Fibroblast of villous mesenchyme (primary cell): ENCODE data around the gene PRPSAP2. TPM values are rescaled to one million over a fixed set of nuclear protein-coding genes. Genes with fewer than 3 reads are reported as not detected.
"Not testable (repeated sequence)": the region's sequence is repeated elsewhere in the genome, so short reads cannot be mapped to it uniquely, and the experiment has no call there.

Experiments
- DNase-seq: peaks from one replicate; pipeline ENCODE4 v3.0.0-alpha.2; 2010; ENCODE audit warnings: low read depth
- H3K4me3 ChIP-seq: 2 replicates; pipeline ENCODE4 v1.5.1; 2011; ENCODE audit warnings: low read depth, mild to moderate bottlenecking, low read length
- total RNA-seq: library from RNA; depleted of rRNA; stranded (reverse); fragments of >200 nt; gene quantifications from 2 replicates; pipeline ENCODE4 v1.2.3, GENCODE V29; 2012
- TF ChIP-seq, protein P1 (sequence below): IDR thresholded peaks from 2 replicates; pipeline ENCODE4 v1.5.1; 2012; ENCODE audit warnings: low read depth, mild to moderate bottlenecking, low read length; ENCODE audit not compliant: insufficient read depth

Gene PRPSAP2
- total RNA-seq, 1 donor = 51.4 TPM

DNA sequence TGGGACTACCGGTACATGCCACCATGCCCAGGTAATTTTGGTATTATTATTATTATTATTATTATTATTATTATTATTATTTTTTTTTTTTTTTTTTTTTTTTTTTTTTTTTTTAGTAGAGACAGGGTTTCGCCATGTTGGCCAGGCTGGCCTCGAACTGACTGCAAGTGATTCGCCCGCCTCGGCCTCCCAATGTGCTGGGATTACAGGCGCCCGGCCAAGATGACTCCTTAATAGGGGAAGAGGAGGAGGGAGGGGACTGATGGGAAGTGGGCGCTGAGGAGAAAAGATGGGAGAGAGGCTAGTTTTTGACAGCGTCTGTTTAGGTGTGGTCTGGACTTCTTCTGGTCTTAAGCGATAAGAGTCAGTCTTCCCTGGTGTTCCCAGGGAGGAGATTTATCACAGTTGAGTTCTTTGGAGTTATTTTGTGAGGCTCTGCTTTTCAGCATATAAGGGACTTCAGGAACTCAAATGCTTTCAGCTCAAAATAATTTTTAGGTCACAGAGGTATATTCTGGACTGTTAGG is 59.6 kb downstream of the PRPSAP2 start:
- TF ChIP-seq, protein P1, sequence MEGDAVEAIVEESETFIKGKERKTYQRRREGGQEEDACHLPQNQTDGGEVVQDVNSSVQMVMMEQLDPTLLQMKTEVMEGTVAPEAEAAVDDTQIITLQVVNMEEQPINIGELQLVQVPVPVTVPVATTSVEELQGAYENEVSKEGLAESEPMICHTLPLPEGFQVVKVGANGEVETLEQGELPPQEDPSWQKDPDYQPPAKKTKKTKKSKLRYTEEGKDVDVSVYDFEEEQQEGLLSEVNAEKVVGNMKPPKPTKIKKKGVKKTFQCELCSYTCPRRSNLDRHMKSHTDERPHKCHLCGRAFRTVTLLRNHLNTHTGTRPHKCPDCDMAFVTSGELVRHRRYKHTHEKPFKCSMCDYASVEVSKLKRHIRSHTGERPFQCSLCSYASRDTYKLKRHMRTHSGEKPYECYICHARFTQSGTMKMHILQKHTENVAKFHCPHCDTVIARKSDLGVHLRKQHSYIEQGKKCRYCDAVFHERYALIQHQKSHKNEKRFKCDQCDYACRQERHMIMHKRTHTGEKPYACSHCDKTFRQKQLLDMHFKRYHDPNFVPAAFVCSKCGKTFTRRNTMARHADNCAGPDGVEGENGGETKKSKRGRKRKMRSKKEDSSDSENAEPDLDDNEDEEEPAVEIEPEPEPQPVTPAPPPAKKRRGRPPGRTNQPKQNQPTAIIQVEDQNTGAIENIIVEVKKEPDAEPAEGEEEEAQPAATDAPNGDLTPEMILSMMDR = no peak
- H3K4me3 ChIP-seq = no peak overlapping the region
- DNase-seq = no peak

DNA sequence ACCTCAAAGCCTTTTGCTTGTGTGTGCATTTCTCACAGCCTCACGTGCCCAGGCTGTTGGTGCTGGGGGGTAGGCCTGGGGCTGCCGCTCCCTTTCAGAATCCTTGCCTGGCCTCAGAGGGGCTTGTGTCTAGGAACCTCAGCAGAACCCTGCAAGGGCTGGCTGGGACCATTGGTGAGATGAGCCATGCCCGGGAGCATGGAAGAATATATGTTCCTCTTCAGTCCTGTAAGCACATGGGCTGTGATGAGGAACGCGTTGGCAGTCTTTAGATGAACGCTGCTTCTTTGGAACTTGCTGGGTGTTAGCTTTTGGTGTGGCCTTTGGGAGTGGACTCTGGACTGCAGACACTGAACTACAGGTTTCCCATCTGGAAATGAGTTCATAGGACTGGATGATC is 62.0 kb downstream of the PRPSAP2 start:
- DNase-seq = no peak
- H3K4me3 ChIP-seq = no peak overlapping the region
- TF ChIP-seq, protein P1 = no peak

DNA sequence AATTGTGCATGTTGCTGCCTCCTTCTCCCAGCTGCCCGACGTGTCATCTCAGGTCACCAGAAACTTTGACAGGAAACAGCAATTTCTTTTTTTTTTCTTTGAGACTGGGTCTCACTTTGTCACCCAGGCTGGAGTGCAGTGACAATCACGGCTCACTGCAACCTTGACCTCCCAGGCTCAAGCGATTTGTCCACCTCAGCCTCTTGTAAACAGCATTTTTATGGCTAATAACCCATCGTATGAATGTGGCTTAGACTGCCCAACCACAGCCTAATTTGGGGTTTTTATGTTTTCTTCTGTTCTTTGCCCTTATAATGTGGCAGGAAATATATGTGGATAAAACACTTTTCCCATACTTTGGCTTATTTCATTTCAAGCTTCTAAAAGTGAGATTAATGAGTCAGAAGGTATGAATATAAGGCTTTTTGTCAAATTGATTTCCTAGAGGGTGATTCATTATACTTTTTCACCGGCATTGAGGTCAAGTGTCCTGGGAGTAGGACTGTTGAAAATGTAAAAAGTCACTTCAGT is 63.0 kb downstream of the PRPSAP2 start:
- TF ChIP-seq, protein P1 = no peak
- DNase-seq = peak; percentile 5
- H3K4me3 ChIP-seq = no peak overlapping the region

DNA sequence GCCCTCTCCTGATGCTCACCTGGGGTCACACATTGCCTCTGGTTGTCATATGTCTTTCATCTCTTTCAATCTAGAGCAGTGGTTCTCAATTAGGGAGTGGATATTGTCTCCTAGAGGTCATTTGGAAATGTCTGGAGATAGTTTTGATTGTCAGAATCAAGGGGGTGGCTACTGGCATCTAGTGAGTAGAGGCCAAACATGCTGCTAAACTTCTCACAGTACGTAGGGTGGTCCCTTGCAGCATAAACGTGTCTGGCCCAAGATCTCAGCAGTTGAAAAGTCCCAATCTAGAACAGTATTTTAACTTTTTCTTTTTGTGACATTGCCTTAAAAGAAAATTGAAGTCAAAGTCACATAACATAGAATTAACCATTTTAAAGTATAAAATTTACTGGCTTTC is 63.6 kb downstream of the PRPSAP2 start:
- DNase-seq = no peak
- TF ChIP-seq, protein P1 = no peak
- H3K4me3 ChIP-seq = no peak overlapping the region

DNA sequence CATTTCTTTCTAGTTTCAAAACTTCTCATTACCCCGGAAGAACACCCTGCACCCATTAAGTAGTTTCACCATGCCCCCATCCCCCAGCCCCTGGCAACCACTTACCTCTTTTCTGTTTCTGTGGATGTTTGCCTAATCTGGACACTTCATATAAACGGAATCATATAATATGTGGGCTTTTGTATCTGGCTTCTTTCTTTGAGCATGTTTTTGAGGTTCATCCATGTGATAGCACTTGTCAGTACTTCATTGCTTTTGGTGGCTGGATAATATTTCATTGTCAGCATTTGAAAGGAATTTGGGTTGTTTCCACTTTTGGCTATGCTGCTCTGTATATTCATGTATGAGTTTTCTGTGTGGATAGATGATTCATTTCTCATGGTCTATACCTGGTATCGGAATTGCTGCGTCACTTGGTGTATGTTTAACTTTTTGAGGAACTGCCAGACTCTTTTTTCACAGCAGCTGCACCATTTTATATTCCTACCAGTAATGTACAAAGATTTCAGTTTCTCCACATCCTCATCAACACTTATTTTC is 64.1 kb downstream of the PRPSAP2 start:
- H3K4me3 ChIP-seq = no peak overlapping the region
- TF ChIP-seq, protein P1 = no peak
- no peak for DNase-seq

DNA sequence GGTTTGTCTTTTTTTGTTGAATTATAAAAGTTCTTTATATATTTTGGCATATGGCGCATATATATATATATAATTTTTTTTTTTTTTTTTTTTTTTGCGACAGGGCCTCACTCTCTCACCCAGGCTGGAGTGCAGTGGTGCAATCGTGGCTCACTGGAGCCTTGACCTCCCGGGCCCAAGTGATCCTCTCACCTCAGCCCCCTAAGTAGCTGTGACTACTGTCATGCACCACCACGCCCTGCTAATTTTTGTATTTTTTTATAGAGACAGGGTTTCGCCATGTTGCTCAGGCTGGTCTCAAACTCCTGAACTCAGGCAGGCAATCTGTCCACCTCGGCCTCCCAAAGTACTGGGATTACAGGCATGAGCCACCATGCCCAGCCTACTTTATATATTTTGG is 64.7 kb downstream of the PRPSAP2 start:
- not testable (repeated sequence) for DNase-seq, H3K4me3 ChIP-seq

DNA sequence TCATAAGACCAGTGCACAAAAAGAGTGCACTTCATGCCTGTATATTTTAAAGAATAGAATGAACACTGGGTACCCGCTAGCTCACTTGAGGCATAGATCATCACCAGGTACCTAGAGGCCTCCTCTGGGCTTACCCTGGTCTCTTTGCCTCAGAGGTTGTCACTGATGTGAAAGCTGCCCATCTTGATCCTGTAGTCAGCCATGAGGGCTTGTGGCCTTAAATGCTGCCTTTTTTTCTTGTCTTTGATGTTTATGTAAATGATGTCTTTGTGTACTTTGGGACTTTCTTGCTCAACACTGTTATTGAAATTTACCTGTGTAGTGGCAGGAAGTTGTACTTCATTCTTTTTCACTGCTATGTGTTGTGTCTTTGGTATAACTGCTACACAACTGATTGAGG is 67.3 kb downstream of the PRPSAP2 start:
- TF ChIP-seq, protein P1 = no peak
- H3K4me3 ChIP-seq = no peak overlapping the region
- DNase-seq = no peak
